ENCODE measurements around the gene PON3. TPM values are rescaled to one million over a fixed set of nuclear protein-coding genes. Genes with fewer than 3 reads are reported as not detected.

Gene PON3
- total RNA-seq, 4 donors from 2014 or later: 0.50 to 1.2 (median 0.63) TPM; not detected in 1

DNA sequence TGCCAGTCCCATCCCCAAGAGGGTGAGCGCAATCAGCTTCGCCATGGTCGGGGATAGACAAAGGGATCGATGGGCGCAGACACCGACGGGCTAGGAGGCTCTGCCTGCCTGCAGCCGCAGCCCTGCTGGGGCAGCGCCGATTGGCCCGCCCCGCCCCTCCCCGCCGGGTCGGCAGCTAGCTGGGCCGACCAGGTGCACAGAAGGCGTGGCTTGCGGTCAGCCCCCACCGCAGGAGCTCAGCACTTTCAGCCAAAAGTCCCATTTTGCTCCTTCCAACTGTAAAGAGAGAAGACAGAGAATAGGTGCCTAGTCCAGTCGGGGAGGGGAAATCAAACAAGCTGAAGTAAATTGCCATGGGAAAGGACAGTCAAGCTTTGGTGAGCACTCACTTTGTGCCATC lies 71.7 kb downstream of the PON3 start, which contains the start of gene PON1:
Gene PON1, minus strand, starts transcription at position 102 of the 400 bp plus-strand sequence. Its CDS starts 57 bp downstream, at position 45.
- H3K4me1 ChIP-seq: no peaks in the 10 kb centered on the region
- intact Hi-C loops (cut with DNase I): no loop called here
- no peak within 1 kb of the TSS for H3K4me3 ChIP-seq
- 33% methylated on average over 1 of the region's 20 CpGs for WGBS
- no peaks in the 10 kb centered on the region for H3K9me3 ChIP-seq
- H3K27me3 ChIP-seq: peaks cover 0 to 27% (median 3%) of the 10 kb centered on the region in 4 donors
- no peaks in the 10 kb centered on the region for H3K36me3 ChIP-seq
- TF ChIP-seq EP300 (IDR thresholded peaks at IDR 0.05) (no peak), POLR2AphosphoS5 (IDR thresholded peaks at IDR 0.05) (no peak), POLR2A (IDR thresholded peaks at IDR 0.05; ENCODE audit: low read depth) (no peak)
- TF ChIP-seq, protein P1, sequence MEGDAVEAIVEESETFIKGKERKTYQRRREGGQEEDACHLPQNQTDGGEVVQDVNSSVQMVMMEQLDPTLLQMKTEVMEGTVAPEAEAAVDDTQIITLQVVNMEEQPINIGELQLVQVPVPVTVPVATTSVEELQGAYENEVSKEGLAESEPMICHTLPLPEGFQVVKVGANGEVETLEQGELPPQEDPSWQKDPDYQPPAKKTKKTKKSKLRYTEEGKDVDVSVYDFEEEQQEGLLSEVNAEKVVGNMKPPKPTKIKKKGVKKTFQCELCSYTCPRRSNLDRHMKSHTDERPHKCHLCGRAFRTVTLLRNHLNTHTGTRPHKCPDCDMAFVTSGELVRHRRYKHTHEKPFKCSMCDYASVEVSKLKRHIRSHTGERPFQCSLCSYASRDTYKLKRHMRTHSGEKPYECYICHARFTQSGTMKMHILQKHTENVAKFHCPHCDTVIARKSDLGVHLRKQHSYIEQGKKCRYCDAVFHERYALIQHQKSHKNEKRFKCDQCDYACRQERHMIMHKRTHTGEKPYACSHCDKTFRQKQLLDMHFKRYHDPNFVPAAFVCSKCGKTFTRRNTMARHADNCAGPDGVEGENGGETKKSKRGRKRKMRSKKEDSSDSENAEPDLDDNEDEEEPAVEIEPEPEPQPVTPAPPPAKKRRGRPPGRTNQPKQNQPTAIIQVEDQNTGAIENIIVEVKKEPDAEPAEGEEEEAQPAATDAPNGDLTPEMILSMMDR (IDR thresholded peaks at IDR 0.05): no peak
- no peak for DNase-seq (ENCODE audit: extremely low spot score)
- H3K27ac ChIP-seq (replicated peaks in 1 of 4): no peak within 1 kb of the TSS

- Histone ChIP-seq H3K27me3 (peaks cover 0 to 27% (median 3%) of the 10 kb centered on the region in 4 donors), H3K36me3 (no peaks in the 10 kb centered on the region), H3K4me1 (no peaks in the 10 kb centered on the region), H3K9me3 (no peaks in the 10 kb centered on the region), H3K27ac (replicated peaks in 1 of 4) (no peak overlapping the region), H3K4me3 (no peak overlapping the region)
- TF ChIP-seq, protein P1 (IDR thresholded peaks at IDR 0.05): no peak
- TF ChIP-seq POLR2A (IDR thresholded peaks at IDR 0.05; ENCODE audit: low read depth) (no peak), POLR2AphosphoS5 (IDR thresholded peaks at IDR 0.05) (no peak), EP300 (IDR thresholded peaks at IDR 0.05) (no peak)
- WGBS: 89% methylated on average over 9 of the region's 9 CpGs
- intact Hi-C loops (cut with DNase I): no loop called here
- DNase-seq (ENCODE audit: extremely low spot score): peak; percentile 70
Observed at GRCh38 chr7:95323410-95324129, 72.6 kb downstream of the PON3 start.

- no peak for DNase-seq (ENCODE audit: extremely low spot score)
- intact Hi-C loops (cut with DNase I): no loop called here
- H3K36me3 ChIP-seq: no peaks in the 10 kb centered on the region
- H3K27ac ChIP-seq (replicated peaks in 1 of 4): no peak overlapping the region
- H3K27me3 ChIP-seq: peaks cover 0 to 27% (median 3%) of the 10 kb centered on the region in 4 donors
- no peaks in the 10 kb centered on the region for H3K9me3 ChIP-seq
- no peak for TF ChIP-seq POLR2A (IDR thresholded peaks at IDR 0.05; ENCODE audit: low read depth)
- TF ChIP-seq EP300 (IDR thresholded peaks at IDR 0.05): no peak
- no peak for TF ChIP-seq POLR2AphosphoS5 (IDR thresholded peaks at IDR 0.05)
- TF ChIP-seq, protein P1 (IDR thresholded peaks at IDR 0.05): no peak
- H3K4me3 ChIP-seq: no peak overlapping the region
- WGBS: 77% methylated on average over 2 of the region's 2 CpGs
- H3K4me1 ChIP-seq: no peaks in the 10 kb centered on the region
Observed at GRCh38 chr7:95322854-95323253, 73.3 kb downstream of the PON3 start.

- H3K36me3 ChIP-seq: no peaks in the 10 kb centered on the region
- H3K9me3 ChIP-seq: no peaks in the 10 kb centered on the region
- no peaks in the 10 kb centered on the region for H3K4me1 ChIP-seq
- no peak overlapping the region for H3K4me3 ChIP-seq
- peaks cover 0 to 27% (median 3%) of the 10 kb centered on the region in 4 donors for H3K27me3 ChIP-seq
- intact Hi-C loops (cut with DNase I): no loop called here
- TF ChIP-seq POLR2A (IDR thresholded peaks at IDR 0.05; ENCODE audit: low read depth): no peak
- TF ChIP-seq, protein P1 (IDR thresholded peaks at IDR 0.05): no peak
- no peak for TF ChIP-seq EP300 (IDR thresholded peaks at IDR 0.05)
- no peak for TF ChIP-seq POLR2AphosphoS5 (IDR thresholded peaks at IDR 0.05)
- H3K27ac ChIP-seq (replicated peaks in 1 of 4): no peak overlapping the region
- 79% methylated on average over 8 of the region's 8 CpGs for WGBS
- DNase-seq (ENCODE audit: extremely low spot score): peak; percentile 79
Observed at GRCh38 chr7:95322396-95322795, 73.8 kb downstream of the PON3 start.
